Measurements from ENCODE around the gene TATDN2. TPM values are rescaled to one million over a fixed set of nuclear protein-coding genes. Genes with fewer than 3 reads are reported as not detected.

Gene TATDN2
- total RNA-seq, 1 experiment from 2014 or later, result 30.4 TPM

DNA sequence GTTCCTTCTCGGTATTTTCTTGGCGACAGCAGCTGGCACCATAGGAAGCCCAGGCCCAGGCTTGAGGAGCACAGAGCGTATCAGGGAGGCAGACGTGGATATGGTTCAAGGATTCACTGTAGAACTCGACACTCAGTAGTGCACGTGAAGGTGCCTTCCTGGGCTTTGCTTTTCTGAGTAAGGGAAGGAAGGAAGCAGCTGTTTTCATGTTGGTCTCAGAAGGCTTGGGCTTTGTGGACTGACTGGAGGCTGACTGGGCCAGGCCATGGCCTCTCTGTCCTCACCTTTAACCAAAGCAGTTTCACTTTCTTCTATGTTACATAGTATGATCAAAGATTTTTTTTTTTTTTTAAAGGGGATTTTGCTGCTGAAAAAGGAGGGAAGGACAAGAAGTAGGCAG, 51.4 kb downstream of the TATDN2 start:
- POLR2A ChIA-PET, result no interaction called here

DNA sequence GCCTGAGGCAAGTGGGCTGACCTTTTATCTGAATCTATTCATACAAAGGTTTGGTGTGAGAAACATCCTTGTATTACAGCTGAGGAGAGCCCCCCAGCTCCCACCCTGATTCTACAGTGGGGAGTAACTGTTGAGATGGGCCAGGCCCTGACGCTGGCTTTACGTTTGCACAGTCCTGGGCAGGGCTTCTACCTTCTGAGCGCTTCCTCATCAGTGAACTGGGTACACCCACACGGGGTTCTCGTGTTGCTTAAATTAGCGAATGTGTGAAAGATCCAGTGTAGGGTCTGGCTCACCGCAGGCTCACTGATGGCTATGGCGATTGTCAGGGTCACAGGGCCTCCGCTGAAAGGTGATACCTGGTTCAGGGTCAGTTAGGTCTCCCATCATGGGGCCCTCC, 51.8 kb downstream of the TATDN2 start:
- in situ Hi-C loops (cut with HindIII; ENCODE audit: low pct_unique_long_range_greater_than_20kb, low sequenced_read_pairs), result no loop called here
- ChIA-PET CTCF (no interaction called here), POLR2A (no interaction called here)

More for the DNA sequence above, 51.4 kb downstream of the TATDN2 start:
- Histone ChIP-seq H3K27ac (ENCODE audit: low read length) (no peak overlapping the region), H3K4me1 (ENCODE audit: control insufficient read depth, insufficient read depth, low read length) (no peaks in the 10 kb centered on the region), H3K27me3 (ENCODE audit: control insufficient read depth, insufficient read depth, low read length) (no peaks in the 10 kb centered on the region), H3K36me3 (ENCODE audit: control insufficient read depth, insufficient read depth, low read length) (no peaks in the 10 kb centered on the region; the same call in 1 of the 2 replicates), H3K4me3 (ENCODE audit: low read depth in 2 of 2, low read length in 2 of 2) (no peak overlapping the region), H3K9me3 (ENCODE audit: control insufficient read depth, insufficient read depth, low read depth, low read length) (no peaks in the 10 kb centered on the region)
- in situ Hi-C loops (cut with HindIII; ENCODE audit: low pct_unique_long_range_greater_than_20kb, low sequenced_read_pairs), result no loop called here
- CTCF ChIA-PET, result no interaction called here
- ATAC-seq (no peak), DNase-seq (ENCODE audit: low read depth, low spot score) (no peak)
- intact Hi-C loops (cut with micrococcal nuclease; ENCODE audit: unreplicated experiment), result no loop called here
- no peak for TF ChIP-seq TCF7L2 (IDR thresholded peaks at IDR 0.05; ENCODE audit: low read depth, low read length)
- TF ChIP-seq, protein P1, sequence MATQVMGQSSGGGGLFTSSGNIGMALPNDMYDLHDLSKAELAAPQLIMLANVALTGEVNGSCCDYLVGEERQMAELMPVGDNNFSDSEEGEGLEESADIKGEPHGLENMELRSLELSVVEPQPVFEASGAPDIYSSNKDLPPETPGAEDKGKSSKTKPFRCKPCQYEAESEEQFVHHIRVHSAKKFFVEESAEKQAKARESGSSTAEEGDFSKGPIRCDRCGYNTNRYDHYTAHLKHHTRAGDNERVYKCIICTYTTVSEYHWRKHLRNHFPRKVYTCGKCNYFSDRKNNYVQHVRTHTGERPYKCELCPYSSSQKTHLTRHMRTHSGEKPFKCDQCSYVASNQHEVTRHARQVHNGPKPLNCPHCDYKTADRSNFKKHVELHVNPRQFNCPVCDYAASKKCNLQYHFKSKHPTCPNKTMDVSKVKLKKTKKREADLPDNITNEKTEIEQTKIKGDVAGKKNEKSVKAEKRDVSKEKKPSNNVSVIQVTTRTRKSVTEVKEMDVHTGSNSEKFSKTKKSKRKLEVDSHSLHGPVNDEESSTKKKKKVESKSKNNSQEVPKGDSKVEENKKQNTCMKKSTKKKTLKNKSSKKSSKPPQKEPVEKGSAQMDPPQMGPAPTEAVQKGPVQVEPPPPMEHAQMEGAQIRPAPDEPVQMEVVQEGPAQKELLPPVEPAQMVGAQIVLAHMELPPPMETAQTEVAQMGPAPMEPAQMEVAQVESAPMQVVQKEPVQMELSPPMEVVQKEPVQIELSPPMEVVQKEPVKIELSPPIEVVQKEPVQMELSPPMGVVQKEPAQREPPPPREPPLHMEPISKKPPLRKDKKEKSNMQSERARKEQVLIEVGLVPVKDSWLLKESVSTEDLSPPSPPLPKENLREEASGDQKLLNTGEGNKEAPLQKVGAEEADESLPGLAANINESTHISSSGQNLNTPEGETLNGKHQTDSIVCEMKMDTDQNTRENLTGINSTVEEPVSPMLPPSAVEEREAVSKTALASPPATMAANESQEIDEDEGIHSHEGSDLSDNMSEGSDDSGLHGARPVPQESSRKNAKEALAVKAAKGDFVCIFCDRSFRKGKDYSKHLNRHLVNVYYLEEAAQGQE (IDR thresholded peaks at IDR 0.05; ENCODE audit: insufficient read depth in 1 of 2, low read depth in 2 of 2, low read length in 1 of 2), result no peak
- TF ChIP-seq, protein P2, sequence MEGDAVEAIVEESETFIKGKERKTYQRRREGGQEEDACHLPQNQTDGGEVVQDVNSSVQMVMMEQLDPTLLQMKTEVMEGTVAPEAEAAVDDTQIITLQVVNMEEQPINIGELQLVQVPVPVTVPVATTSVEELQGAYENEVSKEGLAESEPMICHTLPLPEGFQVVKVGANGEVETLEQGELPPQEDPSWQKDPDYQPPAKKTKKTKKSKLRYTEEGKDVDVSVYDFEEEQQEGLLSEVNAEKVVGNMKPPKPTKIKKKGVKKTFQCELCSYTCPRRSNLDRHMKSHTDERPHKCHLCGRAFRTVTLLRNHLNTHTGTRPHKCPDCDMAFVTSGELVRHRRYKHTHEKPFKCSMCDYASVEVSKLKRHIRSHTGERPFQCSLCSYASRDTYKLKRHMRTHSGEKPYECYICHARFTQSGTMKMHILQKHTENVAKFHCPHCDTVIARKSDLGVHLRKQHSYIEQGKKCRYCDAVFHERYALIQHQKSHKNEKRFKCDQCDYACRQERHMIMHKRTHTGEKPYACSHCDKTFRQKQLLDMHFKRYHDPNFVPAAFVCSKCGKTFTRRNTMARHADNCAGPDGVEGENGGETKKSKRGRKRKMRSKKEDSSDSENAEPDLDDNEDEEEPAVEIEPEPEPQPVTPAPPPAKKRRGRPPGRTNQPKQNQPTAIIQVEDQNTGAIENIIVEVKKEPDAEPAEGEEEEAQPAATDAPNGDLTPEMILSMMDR (IDR thresholded peaks at IDR 0.05), result no peak
- no peak for TF ChIP-seq SIN3A (IDR thresholded peaks at IDR 0.05; ENCODE audit: borderline replicate concordance, insufficient read depth, low read depth, low read length)
- no peak for TF ChIP-seq POLR2AphosphoS5 (IDR thresholded peaks at IDR 0.05; ENCODE audit: low read depth, low read length)
- no TSS peak for BruUV-seq (replicated peaks)

More for the DNA sequence above, 51.8 kb downstream of the TATDN2 start:
- H3K4me3 ChIP-seq (ENCODE audit: low read depth in 2 of 2, low read length in 2 of 2), result no peak overlapping the region
- no peaks in the 10 kb centered on the region for H3K9me3 ChIP-seq (ENCODE audit: control insufficient read depth, insufficient read depth, low read depth, low read length)
- TF ChIP-seq POLR2AphosphoS5 (IDR thresholded peaks at IDR 0.05; ENCODE audit: low read depth, low read length) (no peak), SIN3A (IDR thresholded peaks at IDR 0.05; ENCODE audit: borderline replicate concordance, insufficient read depth, low read depth, low read length) (no peak), TCF7L2 (IDR thresholded peaks at IDR 0.05; ENCODE audit: low read depth, low read length) (no peak)
- TF ChIP-seq, protein P1 (IDR thresholded peaks at IDR 0.05; ENCODE audit: insufficient read depth in 1 of 2, low read depth in 2 of 2, low read length in 1 of 2), result no peak
- TF ChIP-seq, protein P2 (IDR thresholded peaks at IDR 0.05), result no peak
- no peaks in the 10 kb centered on the region; the same call in 1 of the 2 replicates for H3K36me3 ChIP-seq (ENCODE audit: control insufficient read depth, insufficient read depth, low read length)
- H3K27me3 ChIP-seq (ENCODE audit: control insufficient read depth, insufficient read depth, low read length), result no peaks in the 10 kb centered on the region
- intact Hi-C loops (cut with micrococcal nuclease; ENCODE audit: unreplicated experiment), result no loop called here
- ATAC-seq (no peak), DNase-seq (ENCODE audit: low read depth, low spot score) (no peak)
- no peaks in the 10 kb centered on the region for H3K4me1 ChIP-seq (ENCODE audit: control insufficient read depth, insufficient read depth, low read length)
- BruUV-seq (replicated peaks), result no TSS peak
- H3K27ac ChIP-seq (ENCODE audit: low read length), result no peak overlapping the region
